RWPE2 (cell line): ENCODE data around the gene SUZ12.

ENCODE experiments used
- ATAC-seq: fragments of 200-7000 bp; cut with Tn5 transposase; 3 replicates; pipeline ENCODE4 v1.9.1; 2021; ENCODE audit warnings: low read depth
- DNase-seq: peaks from one replicate; pipeline ENCODE4 v3.0.0-alpha.2; 2020; ENCODE audit warnings: low spot score
- H3K27ac ChIP-seq: fragments of 450-650 bp; 2 replicates; pipeline ENCODE4 v1.5.1; 2017; ENCODE audit warnings: mild to moderate bottlenecking; ENCODE audit not compliant: poor library complexity, severe bottlenecking
- H3K27me3 ChIP-seq: fragments of 250-450 bp; sonication (Bioruptor Pico); 2 replicates; pipeline ENCODE4 v1.5.1; 2021; ENCODE audit warnings: mild to moderate bottlenecking, moderate library complexity; ENCODE audit not compliant: insufficient read depth, poor library complexity, severe bottlenecking
- H3K36me3 ChIP-seq: fragments of 250-450 bp; sonication (Bioruptor Pico); 2 replicates; pipeline ENCODE4 v1.5.1; 2020; ENCODE audit warnings: low read depth, mild to moderate bottlenecking, moderate library complexity
- H3K4me1 ChIP-seq: fragments of 250-450 bp; sonication (Bioruptor Pico); 2 replicates; pipeline ENCODE4 v1.5.1; 2021; ENCODE audit warnings: mild to moderate bottlenecking, moderate library complexity; ENCODE audit not compliant: insufficient read depth, poor library complexity, severe bottlenecking
- H3K4me3 ChIP-seq: fragments of 250-450 bp; sonication (Bioruptor Pico); 2 replicates; pipeline ENCODE4 v1.5.1; 2021; ENCODE audit warnings: mild to moderate bottlenecking, moderate library complexity; ENCODE audit not compliant: severe bottlenecking
- H3K9me3 ChIP-seq: fragments of 250-450 bp; sonication (Bioruptor Pico); 2 replicates; pipeline ENCODE4 v1.5.1; 2021; ENCODE audit warnings: mild to moderate bottlenecking, moderate library complexity; ENCODE audit not compliant: severe bottlenecking
- TF ChIP-seq, protein P1 (sequence below): fragments of 450-650 bp; IDR thresholded peaks from one replicate; pipeline ENCODE4 v1.5.1; 2017; ENCODE audit warnings: mild to moderate bottlenecking, moderate library complexity; ENCODE audit not compliant: poor library complexity, severe bottlenecking

Gene SUZ12

DNA sequence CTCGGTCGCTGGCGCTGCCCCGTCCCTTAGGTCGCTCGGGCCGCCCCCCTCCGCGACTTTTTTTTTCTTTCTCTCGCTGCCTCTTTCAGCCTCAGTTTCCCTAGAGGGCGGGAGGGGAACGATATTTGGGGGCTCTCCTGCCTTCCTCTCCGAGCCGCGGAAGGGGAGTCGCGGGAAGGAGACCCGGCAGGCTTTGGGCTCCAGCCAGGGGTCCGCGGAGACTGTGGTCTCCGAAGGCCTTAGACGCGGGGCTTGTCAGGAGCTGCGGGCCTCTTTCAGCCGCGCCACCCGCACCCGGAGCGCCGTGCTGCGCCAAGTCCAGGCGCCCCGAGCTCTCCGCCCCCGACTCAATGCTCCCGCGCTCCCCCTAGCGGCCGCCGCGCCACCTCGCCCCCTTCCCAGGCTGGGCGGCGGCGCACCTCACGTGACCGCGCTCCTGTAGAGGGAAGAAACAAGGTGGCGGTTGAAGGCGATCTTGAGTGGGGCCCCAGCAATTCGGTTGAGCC lies 70.2 kb downstream of the SUZ12 start, which contains the start of gene LRRC37B:
TSS of gene LRRC37B (plus strand) at position 427 of the 506 bp plus-strand sequence. CDS start 14,010 bp downstream, outside the sequence.
- DNase-seq (peak; percentile 68), ATAC-seq (peak; percentile 91)
- TF ChIP-seq, protein P1, sequence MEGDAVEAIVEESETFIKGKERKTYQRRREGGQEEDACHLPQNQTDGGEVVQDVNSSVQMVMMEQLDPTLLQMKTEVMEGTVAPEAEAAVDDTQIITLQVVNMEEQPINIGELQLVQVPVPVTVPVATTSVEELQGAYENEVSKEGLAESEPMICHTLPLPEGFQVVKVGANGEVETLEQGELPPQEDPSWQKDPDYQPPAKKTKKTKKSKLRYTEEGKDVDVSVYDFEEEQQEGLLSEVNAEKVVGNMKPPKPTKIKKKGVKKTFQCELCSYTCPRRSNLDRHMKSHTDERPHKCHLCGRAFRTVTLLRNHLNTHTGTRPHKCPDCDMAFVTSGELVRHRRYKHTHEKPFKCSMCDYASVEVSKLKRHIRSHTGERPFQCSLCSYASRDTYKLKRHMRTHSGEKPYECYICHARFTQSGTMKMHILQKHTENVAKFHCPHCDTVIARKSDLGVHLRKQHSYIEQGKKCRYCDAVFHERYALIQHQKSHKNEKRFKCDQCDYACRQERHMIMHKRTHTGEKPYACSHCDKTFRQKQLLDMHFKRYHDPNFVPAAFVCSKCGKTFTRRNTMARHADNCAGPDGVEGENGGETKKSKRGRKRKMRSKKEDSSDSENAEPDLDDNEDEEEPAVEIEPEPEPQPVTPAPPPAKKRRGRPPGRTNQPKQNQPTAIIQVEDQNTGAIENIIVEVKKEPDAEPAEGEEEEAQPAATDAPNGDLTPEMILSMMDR = peak; percentile 96
- no peaks in the 10 kb centered on the region for H3K9me3 ChIP-seq
- H3K4me1 ChIP-seq = no peaks in the 10 kb centered on the region
- H3K4me3 ChIP-seq = peak within 1 kb of the TSS; percentile 93
- H3K36me3 ChIP-seq = no peaks in the 10 kb centered on the region
- H3K27ac ChIP-seq = peak within 1 kb of the TSS; percentile 35
- no peaks in the 10 kb centered on the region for H3K27me3 ChIP-seq

DNA sequence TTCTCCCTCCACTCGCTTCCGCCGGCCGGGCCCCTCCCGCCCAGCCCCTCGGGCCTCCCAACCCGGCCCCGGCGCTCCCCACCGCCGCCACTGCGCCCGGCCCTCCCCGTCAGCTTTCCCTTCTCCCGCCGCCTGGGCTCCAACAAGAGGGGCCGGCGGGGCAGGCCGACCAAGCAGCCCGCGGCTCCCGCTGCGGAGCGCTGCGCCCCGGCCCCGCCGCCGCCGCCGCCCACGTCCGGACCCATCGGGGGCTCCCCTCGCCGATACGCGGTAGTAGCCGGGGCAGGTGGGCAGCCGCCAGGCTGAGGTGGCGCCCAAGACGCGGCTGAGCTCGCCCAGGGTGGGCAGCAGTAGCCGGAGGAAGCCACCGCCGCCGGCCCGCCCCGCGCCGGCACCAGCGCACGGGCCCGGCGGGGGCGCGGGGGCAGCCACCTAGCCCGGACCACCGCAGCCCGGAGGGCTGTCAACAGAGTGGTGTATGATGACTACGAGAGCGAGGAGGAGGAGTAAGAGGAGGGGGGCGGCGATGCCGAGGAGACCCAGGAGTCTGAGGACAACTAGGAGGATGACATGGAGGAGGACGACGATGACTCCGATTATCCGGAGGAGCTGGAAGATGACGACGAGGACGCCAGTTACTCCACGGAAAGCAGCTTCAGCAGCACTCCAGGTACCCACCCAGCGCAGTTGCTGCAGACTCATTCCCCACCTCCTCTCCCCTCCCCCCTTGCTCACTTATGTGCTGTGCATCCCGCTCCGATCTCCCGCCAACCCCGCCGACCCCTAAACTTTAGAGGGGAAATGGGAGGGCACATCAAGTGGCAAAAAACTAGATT lies 70.9 kb downstream of the SUZ12 start:
- H3K36me3 ChIP-seq = no peaks in the 10 kb centered on the region
- ATAC-seq (peak; percentile 62), DNase-seq (no peak)
- TF ChIP-seq, protein P1 = peak; percentile 75
- H3K4me1 ChIP-seq = no peaks in the 10 kb centered on the region
- no peaks in the 10 kb centered on the region for H3K9me3 ChIP-seq
- H3K27ac ChIP-seq = peak overlapping the region; percentile 35
- H3K4me3 ChIP-seq = peak overlapping the region; percentile 93
- no peaks in the 10 kb centered on the region for H3K27me3 ChIP-seq

DNA sequence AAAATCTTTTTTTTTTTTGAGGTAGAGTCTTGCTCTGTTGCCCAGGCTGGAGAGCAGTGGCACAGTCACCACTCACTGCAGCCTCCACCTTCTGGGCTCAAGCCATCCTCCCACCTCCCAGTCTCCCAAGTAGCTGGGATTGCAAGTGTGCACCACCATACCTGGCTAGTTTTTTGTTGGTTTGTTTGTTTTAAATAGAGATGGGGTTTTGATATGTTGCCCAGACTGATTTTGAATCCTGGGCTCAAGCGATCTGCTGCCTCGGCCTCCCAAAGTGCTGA lies 72.4 kb downstream of the SUZ12 start:
- H3K9me3 ChIP-seq = no peaks in the 10 kb centered on the region
- ATAC-seq = no peak
- H3K4me1 ChIP-seq = no peaks in the 10 kb centered on the region
- TF ChIP-seq, protein P1 = no peak
- DNase-seq = no peak
- H3K27me3 ChIP-seq = no peaks in the 10 kb centered on the region
- no peak overlapping the region for H3K27ac ChIP-seq
- H3K4me3 ChIP-seq = no peak overlapping the region
- no peaks in the 10 kb centered on the region for H3K36me3 ChIP-seq

DNA sequence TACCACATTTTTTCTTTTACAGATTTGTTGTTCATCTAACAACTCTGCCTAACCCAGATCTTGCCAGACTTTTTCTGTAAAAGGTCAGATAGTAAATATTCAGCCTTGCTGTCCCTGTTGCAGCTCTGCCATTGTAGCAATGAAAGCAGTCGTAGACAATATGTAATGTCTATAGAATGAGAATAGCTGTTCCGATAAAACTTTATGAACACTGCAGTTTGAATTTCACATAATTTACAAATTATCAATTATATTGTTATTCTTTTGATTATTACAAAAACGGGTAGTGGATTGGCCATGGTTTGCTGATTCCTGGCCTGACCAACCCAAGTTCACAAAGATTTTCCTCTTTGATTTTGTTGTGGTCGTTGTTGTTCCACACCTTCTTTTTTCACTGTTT lies 73.3 kb downstream of the SUZ12 start:
- Histone ChIP-seq H3K4me3 (no peak overlapping the region), H3K36me3 (no peaks in the 10 kb centered on the region), H3K4me1 (no peaks in the 10 kb centered on the region), H3K27me3 (no peaks in the 10 kb centered on the region), H3K27ac (no peak overlapping the region), H3K9me3 (no peaks in the 10 kb centered on the region)
- TF ChIP-seq, protein P1 = no peak
- DNase-seq (no peak), ATAC-seq (no peak)
